Head of caudate nucleus (tissue), 42 donors: Measurements from ENCODE around the gene COL6A1.
"Not testable (repeated sequence)": the region's sequence is repeated elsewhere in the genome, so short reads cannot be mapped to it uniquely, and the experiment has no call there.

Experiments
- DNase-seq, 42 donors: peaks; one replicate each; pipeline versions ENCODE4 v3.0.0 to v3.0.0-alpha.2; 2020 to 2021; ENCODE audit warnings: mixed read lengths in 7 of 42
- intact Hi-C: fragments of 100-400 bp; cut with DNase I; formaldehyde crosslinking; loops from one replicate; pipeline ENCODE4 v1.15.0; 2022

Gene COL6A1

DNA sequence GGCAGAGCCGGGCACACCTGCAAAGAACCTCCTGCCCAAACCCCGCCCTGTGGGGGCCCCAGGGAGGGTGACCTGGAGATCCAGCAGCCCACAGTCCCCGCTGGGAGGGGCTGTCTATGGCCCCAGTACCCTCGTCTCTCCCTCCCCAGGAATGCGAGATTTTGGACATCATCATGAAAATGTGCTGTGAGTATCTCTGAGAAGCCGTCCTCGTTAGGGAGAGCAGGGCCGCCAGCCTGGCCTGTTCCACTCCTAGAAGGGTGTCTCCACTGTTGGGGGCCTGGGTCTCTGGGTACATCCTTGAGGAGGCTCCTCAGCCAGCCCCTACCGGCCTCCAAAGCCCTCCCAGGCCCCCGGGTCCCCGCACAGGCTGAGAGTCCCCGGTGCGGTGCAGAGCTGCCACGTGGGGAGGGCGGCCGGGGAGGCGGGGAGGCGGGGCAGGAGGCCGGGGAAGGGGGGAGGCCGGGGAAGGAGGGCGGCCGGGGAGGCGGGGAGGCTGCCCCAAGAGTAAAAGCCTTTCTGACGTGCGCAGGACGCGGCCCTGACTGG, 18.7 kb downstream of the COL6A1 start:
- intact Hi-C loops: no loop called here
- DNase-seq: peak in 10 of 42 donors; percentile 1 to 37 (median 6)

DNA sequence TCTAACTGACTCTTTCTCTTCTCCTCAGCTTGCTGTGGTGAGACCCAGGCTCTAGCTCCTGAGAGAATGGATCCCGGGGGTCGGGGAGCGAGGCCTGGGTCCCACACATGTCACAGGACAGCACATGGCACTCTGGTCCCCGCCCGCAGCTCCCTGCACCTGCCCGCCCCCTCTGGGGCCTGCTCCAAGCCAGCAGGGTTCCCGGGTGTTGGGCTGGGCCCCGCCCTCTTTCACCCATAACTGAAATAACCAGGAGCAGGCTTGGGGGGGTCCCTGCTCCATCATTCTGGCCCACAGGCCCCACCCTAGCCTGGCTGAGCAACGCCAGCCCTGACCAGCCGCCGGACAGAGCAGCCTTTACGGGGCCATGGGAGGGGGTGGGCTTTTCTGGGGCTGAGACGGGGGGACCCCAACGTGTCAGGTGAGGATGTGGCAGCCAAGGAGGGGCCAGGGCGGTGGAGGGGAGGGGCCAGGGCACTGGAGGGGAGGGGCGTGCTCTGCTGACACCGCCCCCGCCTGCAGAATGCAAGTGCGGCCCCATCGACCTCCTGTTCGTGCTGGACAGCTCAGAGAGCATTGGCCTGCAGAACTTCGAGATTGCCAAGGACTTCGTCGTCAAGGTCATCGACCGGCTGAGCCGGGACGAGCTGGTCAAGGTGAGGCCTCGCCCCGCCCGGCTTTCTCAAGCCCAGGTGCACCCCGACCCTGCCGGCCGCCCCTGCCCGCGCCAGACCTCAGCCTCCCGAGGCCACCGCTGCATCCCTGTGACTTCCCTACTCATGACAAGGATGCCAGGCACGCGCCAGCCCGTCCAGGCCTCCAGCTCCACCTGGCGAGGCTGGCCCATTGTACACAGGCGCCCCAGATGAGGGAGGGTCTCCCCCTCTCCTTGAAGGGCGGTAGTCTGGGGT, 19.4 kb downstream of the COL6A1 start:
- peak in 19 of 42 donors; percentile 1 to 40 (median 9) for DNase-seq
- intact Hi-C loops: no loop called here

DNA sequence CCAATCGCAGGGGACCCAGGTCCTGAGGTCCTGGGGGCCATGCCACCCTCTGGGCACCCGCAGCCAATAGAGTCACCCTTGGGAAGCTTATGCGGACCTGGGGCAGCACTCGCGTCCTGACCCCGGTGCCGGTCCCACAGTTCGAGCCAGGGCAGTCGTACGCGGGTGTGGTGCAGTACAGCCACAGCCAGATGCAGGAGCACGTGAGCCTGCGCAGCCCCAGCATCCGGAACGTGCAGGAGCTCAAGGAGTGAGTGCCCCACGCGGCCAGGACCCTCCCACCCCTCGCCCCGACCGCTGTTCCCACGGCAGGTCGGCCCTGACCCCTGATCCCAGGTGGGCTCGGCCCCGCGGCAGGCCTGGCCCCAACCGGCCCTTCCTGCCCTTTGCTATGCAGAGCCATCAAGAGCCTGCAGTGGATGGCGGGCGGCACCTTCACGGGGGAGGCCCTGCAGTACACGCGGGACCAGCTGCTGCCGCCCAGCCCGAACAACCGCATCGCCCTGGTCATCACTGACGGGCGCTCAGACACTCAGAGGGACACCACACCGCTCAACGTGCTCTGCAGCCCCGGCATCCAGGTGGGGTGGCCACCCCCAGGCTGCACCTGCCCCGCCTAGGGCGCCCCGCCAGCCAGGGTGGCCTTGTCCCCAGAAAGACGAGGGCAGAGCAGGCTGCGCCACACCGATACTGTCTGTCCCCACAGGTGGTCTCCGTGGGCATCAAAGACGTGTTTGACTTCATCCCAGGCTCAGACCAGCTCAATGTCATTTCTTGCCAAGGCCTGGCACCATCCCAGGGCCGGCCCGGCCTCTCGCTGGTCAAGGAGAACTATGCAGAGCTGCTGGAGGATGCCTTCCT, 20.5 kb downstream of the COL6A1 start:
- peak in 19 of 42 donors; percentile 1 to 38 (median 7) for DNase-seq
- intact Hi-C loops: no loop called here

DNA sequence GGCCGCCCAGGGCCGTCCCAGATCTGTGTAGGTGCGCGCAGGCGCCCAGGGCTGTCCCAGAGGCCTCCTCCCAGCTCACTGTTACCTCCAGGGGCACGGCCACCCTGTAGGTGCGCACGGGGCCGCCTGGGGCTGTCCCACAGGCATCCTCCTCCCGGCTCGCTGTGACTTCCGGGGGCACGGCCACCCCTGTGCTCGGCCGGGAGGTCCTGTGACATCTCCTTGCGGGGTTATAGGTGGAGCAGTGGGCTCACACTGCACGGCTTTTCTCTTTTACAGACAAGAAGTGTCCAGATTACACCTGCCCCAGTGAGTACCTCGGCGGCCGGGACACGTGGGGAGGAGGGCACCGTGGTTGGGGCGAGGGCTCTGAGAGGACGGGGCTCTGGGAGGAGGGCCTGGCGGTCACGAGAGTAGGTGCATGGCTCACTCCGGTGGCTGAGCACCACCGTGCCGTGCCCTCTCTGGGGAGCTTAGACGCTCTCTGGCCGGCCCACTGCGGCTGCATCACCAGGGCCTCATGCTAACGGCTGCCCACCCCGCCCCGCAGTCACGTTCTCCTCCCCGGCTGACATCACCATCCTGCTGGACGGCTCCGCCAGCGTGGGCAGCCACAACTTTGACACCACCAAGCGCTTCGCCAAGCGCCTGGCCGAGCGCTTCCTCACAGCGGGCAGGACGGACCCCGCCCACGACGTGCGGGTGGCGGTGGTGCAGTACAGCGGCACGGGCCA, 21.4 kb downstream of the COL6A1 start:
- DNase-seq: peak in 14 of 42 donors; percentile 3 to 40 (median 9)
- intact Hi-C loops: no loop called here

DNA sequence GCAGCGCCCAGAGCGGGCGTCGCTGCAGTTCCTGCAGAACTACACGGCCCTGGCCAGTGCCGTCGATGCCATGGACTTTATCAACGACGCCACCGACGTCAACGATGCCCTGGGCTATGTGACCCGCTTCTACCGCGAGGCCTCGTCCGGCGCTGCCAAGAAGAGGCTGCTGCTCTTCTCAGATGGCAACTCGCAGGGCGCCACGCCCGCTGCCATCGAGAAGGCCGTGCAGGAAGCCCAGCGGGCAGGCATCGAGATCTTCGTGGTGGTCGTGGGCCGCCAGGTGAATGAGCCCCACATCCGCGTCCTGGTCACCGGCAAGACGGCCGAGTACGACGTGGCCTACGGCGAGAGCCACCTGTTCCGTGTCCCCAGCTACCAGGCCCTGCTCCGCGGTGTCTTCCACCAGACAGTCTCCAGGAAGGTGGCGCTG, 22.0 kb downstream of the COL6A1 start:
- intact Hi-C loops: no loop called here
- peak in 10 of 42 donors; percentile 6 to 36 (median 14) for DNase-seq

DNA sequence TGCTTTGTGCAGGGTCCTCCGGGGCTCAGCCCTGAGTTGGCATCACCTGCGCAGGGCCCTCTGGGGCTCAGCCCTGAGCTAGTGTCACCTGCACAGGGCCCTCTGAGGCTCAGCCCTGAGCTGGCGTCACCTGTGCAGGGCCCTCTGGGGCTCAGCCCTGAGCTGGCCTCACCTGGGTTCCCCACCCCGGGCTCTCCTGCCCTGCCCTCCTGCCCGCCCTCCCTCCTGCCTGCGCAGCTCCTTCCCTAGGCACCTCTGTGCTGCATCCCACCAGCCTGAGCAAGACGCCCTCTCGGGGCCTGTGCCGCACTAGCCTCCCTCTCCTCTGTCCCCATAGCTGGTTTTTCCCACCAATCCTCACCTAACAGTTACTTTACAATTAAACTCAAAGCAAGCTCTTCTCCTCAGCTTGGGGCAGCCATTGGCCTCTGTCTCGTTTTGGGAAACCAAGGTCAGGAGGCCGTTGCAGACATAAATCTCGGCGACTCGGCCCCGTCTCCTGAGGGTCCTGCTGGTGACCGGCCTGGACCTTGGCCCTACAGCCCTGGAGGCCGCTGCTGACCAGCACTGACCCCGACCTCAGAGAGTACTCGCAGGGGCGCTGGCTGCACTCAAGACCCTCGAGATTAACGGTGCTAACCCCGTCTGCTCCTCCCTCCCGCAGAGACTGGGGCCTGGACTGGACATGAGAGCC, 22.7 kb downstream of the COL6A1 start:
- DNase-seq: peak in 7 of 42 donors; percentile 5 to 26 (median 11)
- intact Hi-C loops: no loop called here

DNA sequence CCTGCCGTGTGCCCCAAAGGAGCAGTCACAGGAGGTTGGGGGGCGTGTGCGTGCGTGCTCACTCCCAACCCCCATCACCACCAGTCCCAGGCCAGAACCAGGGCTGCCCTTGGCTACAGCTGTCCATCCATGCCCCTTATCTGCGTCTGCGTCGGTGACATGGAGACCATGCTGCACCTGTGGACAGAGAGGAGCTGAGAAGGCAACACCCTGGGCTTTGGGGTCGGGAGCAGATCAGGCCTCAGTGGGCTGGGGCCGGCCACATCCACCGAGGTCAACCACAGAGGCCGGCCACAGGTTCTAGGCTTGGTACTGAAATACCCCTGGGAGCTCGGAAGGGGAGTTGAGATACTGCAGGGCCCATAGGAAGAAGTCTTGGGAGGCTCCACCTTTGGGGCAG, 23.5 kb downstream of the COL6A1 start:
- intact Hi-C loops: no loop called here

DNA sequence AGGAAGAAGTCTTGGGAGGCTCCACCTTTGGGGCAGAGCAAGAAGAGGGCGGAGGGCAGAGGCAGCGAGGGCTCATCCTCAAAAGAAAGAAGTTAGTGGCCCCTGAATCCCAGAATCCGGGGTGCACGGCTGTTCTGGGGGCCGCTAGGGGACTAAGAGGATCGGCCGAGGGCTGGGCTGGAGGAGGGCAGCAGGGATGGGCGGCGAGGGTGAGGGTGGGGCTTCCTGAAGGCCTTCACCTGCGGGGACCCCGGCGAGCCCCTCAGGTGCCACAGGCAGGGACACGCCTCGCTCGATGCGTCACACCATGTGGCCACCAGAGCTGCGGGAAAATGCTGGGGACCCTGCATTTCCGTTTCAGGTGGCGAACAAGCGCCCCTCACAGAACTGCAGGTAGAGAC, 23.9 kb downstream of the COL6A1 start:
- intact Hi-C loops: no loop called here
- DNase-seq: peak in 6 of 42 donors; percentile 8 to 35 (median 24)

More for the DNA sequence above, 23.5 kb downstream of the COL6A1 start:
- peak in 3 of 42 donors; percentile 13 to 34 (median 14) for DNase-seq

DNA sequence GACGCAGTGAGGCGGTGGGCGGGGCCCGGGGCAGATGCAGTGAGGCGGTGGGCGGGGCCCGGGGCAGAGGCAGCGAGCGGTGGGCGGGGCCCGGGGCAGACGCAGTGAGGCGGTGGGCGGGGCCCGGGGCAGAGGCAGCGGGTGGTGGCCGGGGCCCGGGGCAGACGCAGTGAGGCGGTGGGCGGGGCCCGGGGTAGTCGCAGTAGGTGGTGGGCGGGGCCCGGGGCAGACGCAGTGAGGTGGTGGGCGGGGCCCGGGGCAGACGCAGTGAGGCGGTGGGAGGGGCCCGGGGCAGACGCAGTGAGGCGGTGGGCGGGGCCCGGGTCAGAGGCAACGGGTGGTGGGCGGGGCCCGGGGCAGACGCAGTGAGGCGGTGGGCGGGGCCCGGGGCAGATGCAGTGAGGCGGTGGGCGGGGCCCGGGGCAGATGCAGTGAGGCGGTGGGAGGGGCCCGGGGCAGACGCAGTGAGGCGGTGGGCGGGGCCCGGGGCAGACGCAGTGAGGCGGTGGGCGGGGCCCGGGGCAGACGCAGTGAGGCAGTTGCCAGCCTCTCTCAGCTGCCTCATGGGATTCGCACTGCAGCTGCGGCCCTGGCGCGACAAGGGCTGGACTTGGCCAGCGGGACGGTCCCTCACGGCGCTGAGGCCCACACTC, 24.4 kb downstream of the COL6A1 start:
- intact Hi-C loops: not testable (repeated sequence)
- peak in 1 of 42 donors; percentile 10 for DNase-seq

DNA sequence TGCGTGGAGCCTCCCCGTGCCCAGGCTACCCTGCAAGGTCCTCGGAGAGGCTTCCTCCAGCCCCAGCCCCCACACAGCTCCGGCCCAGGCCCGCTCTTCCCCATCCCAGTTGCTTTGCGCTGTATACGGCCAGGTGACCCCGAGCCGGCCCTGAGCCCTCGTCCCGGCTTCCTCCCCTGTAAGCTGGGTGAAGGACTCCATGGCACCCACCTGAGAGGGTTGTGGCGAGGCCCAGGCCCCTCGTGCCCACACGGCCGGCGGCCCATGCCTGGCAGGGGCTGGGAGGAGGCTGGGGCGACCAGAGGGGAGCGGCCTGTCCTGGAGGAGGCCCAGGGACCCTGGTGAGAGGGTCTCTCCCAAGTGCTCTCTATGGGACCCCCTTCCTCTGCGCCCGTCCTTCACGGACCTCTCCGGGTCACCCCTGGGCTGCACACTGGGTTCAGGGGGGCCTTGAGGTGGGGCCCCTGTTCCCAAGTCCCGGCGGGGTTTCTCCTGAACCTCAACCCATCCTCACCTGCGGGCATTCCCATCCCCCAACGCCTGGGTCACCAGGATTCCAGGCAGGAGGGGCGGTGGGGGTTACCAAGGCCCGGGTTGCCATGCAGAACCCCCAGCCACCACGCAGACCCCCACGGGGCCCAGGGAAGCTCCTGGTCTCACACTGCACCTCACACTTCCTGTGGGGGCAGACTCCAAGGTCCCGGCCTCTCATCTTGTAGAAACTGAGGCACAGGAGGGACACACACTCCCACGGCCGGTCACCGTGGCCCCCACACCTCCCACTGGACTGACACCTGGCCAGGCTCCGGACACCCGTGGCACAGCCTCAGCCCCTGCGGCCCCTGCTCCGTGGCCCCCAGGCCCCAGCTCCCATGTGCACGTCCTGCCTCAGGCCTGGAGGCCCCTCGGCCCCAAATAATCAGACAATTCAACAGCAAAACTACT, 25.2 kb downstream of the COL6A1 start:
- intact Hi-C loops: no loop called here
- DNase-seq: peak in 3 of 42 donors; percentile 11 to 28 (median 12)

DNA sequence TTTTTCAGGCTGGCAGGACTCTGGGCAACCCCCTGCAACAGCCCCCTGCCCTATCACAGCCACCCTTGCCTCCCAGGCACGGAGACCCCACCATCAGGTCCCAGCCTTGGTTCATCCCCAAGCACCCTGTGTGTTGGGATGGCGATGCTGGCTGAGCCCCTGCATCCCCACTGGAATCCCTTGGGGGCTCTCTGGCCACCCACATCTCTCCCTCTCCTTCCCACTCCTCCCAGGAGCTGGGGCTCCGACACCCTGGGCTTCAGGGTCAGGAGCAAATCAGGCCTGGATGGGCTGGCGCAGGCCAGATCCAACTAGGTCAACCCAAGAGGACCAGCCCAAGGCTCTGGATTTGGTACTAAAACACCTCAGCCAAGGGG, 25.9 kb downstream of the COL6A1 start:
- DNase-seq: peak in 3 of 42 donors; percentile 14 to 31 (median 23)
- intact Hi-C loops: no loop called here

DNA sequence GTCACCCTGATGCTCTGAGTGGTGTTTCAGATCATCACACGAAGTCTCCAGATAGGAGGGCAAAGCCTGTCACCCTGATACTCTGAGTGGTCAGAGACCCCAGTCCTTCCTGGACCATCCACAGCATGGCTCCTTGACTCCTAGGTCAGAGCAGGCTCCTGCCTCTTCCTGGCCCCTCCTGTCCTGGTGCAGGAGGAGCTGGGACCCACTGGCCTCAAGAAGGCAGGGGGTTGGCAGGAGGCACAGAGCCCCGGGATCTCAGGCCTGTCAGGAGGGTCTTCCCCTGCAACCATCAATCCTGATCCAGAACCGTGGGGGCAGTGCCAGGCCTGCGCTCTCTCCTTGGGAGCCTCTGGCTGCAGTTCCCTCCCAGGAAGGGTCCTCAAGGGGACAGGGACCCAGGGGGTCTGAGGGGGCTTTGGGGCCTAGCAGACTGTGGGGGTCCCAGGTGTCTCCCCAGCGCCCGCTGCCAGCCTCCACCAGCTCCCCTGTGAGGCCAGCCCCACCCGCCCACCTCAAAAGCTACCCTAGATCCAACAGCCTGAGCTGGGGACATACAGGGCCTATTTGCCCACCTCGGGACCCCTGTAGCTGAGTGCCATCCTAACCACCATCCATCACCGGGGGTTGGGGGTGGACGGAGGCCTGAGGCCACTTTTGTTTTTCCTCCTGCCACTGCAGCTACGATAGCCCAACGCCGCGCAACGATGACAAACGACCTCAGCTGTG, 27.5 kb downstream of the COL6A1 start:
- peak in 3 of 42 donors; percentile 20 to 37 (median 22) for DNase-seq
- intact Hi-C loops: no loop called here

DNA sequence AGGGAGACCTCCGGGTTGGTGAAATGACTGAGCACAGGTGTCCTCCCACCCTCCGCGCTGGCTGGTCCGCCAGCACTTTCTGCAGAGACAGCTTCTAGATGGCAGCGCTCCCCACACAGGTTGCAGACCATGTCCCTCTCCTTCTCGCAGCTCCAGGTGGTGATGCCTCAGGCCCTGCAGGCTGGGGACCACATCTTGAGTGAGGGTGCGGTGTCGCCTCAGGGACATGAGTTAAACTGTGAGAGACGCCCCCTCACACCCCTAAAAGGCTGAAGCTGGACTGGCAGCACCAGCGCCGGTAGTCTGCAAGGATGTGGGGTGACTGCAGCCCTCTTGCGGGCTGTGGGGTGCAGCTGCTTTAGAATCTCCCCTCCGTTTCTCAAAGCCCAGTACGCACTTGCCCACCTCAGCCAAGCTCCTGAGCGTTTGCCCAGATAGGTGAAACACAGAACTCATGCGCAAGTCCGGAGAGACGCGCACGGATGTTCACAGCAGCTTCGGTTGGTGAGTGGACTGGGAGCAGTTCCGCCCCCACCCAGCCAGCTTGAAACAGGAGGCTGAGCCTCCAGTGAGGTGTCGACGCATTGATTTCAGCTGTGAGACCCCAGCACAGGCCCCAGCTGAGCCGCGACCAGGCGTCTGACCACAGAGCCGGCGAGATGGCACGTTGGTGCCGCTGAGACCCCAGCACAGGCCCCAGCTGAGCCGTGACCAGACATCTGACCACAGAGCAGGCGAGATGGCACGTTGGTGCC, 28.6 kb downstream of the COL6A1 start:
- intact Hi-C loops: no loop called here
- DNase-seq: peak in 5 of 42 donors; percentile 6 to 35 (median 10)

DNA sequence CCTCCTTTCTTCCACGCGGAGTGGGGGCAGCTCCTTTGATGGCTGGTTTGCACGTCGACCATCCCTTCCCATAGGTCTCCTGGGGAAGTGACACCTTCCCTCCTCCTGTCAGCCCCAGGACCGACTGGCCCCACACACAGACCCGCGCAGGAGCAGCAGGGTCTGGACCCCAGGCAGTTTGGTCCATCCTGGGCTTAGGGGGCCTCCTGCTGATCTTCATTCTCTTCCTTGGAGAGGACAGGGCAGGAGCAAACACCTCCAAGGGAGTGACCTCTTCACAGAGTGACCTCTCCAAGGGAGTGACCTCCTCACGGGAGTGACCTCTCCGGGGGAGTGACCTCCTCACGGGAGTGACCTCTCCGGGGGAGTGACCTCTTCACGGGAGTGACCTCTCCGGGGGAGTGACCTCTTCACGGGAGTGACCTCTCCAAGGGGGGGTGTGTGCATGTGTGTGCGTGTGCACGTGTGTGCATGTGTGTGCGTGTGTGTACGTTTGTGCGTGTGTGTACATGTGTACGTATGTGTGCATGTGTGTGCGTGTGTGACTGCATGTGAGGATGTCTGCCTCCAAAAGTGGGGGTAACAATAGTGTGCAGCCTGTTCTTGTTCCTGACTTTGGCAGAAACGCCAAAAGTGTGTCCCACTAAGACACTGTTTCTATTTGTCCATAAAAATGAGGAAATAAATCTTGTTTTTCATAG, 29.8 kb downstream of the COL6A1 start:
- DNase-seq: peak in 2 of 42 donors; percentile 3 to 14
- intact Hi-C loops: no loop called here
